Measurements from ENCODE around the gene KLF2. TPM values are rescaled to one million over a fixed set of nuclear protein-coding genes. Genes with fewer than 3 reads are reported as not detected.

Gene KLF2
- total and polyA plus RNA-seq, 10 of the 15 experiments (the other 5 are each of a cell fraction or from before 2014, with no cell fraction given) = 0.16 to 13.7 (median 1.0) TPM

- peak in 1 of 2 experiments; percentile 100; a peak in 2 of 4 replicates for TF ChIP-seq ETV6 (conservative IDR thresholded peaks at IDR 0.05 in 1 of 2, IDR thresholded peaks at IDR 0.05 in 1 of 2; ENCODE audit: borderline replicate concordance in 1 of 2, low read depth in 1 of 2)
- no peak for TF ChIP-seq SREBF2 (IDR thresholded peaks at IDR 0.05; ENCODE audit: low read length)
- TF ChIP-seq ZNF592 (IDR thresholded peaks at IDR 0.05) = no peak
- TF ChIP-seq KLF5 (IDR thresholded peaks at IDR 0.05; ENCODE audit: partially characterized antibody) = no peak
- no peak for TF ChIP-seq ZZZ3 (IDR thresholded peaks at IDR 0.05; ENCODE audit: control insufficient read depth, insufficient read length, low read depth)
- TF ChIP-seq KDM1A (IDR thresholded peaks at IDR 0.05; ENCODE audit: borderline replicate concordance) = no peak
- no peak for TF ChIP-seq EZH2 (IDR thresholded peaks at IDR 0.05; ENCODE audit: borderline replicate concordance, control insufficient read depth, low read depth, low read length)
- no peak for TF ChIP-seq CHD1 (IDR thresholded peaks at IDR 0.05; ENCODE audit: low read depth, low read length)
- no peak for TF ChIP-seq SUPT20H (IDR thresholded peaks at IDR 0.05; ENCODE audit: borderline replicate concordance, control insufficient read depth, low read depth, low read length)
- peak; percentile 78 for TF ChIP-seq BMI1 (IDR thresholded peaks at IDR 0.05; ENCODE audit: borderline replicate concordance)
- TF ChIP-seq BCL11A (IDR thresholded peaks at IDR 0.05; ENCODE audit: low read depth, low read length) = peak; percentile 98
- TF ChIP-seq TBL1XR1 (IDR thresholded peaks at IDR 0.05; ENCODE audit: low read depth, low read length) = peak; percentile 92
- no peak for TF ChIP-seq CHD2 (IDR thresholded peaks at IDR 0.05; ENCODE audit: borderline replicate concordance, low read depth, low read length)
- TF ChIP-seq ESRRA (IDR thresholded peaks at IDR 0.05; ENCODE audit: low read length) = no peak
- TF ChIP-seq MLLT1 (IDR thresholded peaks at IDR 0.05) = peak; percentile 63; the same call in 1 of the 2 replicates
- TF ChIP-seq, protein P1, sequence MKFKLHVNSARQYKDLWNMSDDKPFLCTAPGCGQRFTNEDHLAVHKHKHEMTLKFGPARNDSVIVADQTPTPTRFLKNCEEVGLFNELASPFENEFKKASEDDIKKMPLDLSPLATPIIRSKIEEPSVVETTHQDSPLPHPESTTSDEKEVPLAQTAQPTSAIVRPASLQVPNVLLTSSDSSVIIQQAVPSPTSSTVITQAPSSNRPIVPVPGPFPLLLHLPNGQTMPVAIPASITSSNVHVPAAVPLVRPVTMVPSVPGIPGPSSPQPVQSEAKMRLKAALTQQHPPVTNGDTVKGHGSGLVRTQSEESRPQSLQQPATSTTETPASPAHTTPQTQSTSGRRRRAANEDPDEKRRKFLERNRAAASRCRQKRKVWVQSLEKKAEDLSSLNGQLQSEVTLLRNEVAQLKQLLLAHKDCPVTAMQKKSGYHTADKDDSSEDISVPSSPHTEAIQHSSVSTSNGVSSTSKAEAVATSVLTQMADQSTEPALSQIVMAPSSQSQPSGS (IDR thresholded peaks at IDR 0.05; ENCODE audit: low read length) = peak; percentile 92
- TF ChIP-seq, protein P2, sequence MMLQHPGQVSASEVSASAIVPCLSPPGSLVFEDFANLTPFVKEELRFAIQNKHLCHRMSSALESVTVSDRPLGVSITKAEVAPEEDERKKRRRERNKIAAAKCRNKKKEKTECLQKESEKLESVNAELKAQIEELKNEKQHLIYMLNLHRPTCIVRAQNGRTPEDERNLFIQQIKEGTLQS (IDR thresholded peaks at IDR 0.05; ENCODE audit: borderline replicate concordance, extremely low read depth, low read depth, low read length) = no peak
- TF ChIP-seq FOXK2 (IDR thresholded peaks at IDR 0.05) = no peak
- TF ChIP-seq IRF4 (IDR thresholded peaks at IDR 0.05; ENCODE audit: low read depth, low read length) = peak; percentile 99
- peak; percentile 94 for TF ChIP-seq PAX5 (IDR thresholded peaks at IDR 0.05; ENCODE audit: borderline replicate concordance, low read depth, low read length)
- no peak for TF ChIP-seq SMAD5 (IDR thresholded peaks at IDR 0.05; ENCODE audit: low read depth)
- no peak for TF ChIP-seq YY1 (IDR thresholded peaks at IDR 0.05; ENCODE audit: low read depth, low read length)
These were observed 14.1 kb downstream of the KLF2 start (continued) for GRCh38 chr19:16338470-16339360.
